GM21529 (cell line): Measurements from ENCODE around the gene MEDAG.
"Not testable (repeated sequence)": the region's sequence is repeated elsewhere in the genome, so short reads cannot be mapped to it uniquely, and the experiment has no call there.

Source experiments
- ATAC-seq: cut with Tn5 transposase; IDR thresholded peaks from one replicate; pipeline ENCODE4 v1.9.1; 2021; ENCODE audit not compliant: unreplicated experiment

The MEDAG gene

DNA sequence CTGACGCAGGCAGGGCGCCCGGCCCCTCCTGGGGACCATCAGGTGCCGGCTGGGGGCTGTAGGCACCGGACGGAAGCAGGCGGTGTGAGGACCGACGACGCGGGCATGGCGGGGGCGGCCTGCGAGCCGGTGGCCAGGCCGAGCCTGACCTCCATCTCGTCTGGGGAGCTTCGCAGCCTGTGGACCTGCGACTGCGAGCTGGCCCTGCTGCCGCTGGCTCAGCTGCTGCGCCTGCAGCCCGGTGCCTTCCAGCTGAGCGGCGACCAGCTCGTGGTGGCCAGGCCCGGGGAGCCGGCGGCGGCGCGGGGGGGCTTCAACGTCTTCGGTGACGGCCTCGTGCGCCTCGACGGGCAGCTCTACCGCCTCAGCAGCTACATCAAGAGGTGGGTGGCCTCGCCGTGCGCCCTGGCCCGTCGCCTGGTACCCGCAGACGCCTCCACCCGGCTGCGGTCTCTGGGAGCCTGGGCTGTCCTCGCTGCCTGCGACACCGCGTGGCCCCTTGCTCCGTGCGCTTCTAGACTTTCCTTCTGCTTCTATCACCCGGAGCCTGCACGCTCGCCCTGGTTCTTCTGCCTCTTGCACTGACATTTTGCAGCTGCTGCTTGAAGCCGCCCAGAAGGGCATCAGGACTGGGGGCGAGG, 460 bp downstream of the MEDAG start:
- ATAC-seq, result no peak

DNA sequence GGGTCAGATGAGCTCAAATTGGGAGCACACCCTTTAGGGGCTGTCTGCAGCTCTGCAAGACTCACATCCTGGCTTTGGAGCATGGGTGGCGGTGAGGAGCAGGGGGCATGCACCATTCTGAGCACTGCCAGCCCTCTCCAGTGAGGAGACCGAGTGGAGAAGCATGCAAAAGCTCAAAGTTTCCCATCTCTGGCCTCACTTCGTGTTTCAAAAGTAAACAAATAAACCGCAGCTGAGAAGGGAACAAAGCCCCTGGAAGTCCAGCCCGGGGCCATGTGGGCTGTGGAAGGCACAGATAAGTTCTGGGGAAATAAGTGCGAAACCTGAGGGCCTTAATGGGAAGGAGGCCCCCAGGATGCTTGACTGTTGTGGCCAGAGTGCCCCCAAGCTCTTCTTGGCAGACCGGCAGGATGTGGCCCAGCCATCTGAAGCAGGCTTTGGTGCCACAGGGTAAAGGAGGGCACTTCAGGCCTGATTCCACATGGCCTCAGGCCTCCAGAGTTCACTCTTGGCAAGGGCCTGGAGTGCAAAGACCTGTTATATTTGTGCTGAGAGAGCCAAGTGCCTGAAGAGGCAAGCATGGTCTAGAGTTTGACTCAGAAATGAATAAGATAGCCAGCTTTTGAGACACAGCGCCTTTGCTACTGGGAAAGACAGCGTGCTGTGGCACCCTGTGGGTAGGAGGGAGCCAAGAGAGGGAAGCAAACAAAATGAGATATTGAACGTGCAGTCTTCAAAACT, 1.2 kb downstream of the MEDAG start:
- ATAC-seq, result no peak

DNA sequence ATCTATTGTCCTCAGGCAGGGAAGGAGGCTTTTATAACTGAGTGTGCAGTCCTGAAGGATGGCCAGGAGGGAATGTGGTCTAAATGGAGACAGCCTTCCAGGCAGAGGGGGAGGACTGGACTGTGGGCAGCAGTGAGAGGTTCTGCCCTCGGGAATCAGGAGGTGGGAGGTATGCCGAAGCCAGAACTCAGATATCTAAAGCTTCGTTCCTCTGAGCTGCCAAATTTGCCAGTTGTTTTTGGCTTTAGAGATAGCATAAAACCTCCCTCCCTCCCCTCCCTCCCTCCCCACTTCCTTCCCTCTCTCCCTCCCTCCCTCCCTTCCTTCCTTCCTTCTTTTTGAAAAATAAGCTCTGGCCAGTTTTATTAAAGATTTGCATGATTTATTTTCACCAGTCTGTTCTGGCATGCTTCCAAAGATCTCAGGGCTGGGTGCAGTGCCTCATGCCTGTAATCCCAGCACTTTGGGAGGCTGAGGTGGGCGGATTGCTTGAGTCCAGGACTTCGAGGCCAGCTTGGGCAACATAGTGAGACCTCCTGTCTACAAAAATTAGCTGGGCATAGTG, 2.4 kb downstream of the MEDAG start:
- ATAC-seq, result no peak

DNA sequence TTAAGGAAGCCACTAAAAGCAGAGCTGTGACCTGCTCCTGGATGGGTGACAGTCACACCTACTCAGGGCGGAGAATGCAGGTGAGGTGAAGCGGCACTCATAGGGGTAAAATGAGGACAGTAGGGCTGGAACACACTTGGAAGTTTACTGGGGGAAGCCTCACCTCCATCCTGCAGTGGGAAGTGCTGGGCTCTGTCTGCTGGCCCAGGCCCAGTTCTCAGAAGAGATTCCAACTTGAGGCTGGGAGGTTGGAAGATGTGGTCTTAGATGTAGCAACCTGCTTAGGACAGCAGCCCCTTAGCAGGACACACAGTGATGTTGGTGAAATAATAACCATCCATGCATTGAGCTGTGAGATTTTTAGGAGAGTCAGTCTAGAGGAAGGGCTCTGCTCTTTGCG, 4.6 kb downstream of the MEDAG start:
- no peak for ATAC-seq

DNA sequence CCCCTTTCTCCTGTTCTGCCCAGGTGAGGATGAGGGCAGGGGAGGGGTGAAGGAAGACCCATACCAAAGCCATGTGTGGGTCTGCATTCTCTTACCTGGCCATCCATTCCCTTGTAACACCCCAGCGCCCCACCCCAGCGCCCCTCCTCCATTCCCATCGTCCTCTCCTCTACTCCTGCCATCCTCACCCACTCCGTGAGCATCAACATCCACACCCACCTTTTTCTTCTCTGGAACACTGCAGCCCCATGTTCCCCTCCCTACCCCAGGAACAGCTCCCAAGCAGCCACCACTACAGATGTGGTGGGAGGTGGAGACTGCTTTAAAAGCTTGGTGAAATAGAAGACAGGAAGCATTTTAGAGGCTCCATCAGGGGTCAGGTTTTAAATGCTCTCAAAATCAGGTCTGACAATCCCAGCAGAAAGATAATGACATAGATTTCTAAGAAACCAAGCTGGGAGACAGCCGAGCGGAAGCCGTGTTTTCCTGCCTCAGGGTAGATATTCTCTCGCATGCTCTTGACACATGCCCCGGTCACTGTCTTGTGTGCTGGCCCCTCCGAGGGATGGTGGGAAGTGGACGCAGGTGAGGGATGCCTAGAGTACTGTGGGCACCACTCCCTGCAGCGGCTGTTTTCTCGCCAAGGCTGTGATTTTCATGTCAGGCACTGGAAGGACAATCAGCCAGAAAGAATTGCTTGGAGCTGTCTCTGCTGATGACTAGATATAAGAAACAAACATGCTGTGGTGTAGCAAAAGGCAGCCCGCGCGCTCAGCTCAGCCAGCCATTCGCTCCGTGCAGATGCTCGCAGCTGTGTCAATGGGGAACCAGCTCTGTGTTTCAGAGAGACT, 9.8 kb downstream of the MEDAG start:
- ATAC-seq, result no peak

DNA sequence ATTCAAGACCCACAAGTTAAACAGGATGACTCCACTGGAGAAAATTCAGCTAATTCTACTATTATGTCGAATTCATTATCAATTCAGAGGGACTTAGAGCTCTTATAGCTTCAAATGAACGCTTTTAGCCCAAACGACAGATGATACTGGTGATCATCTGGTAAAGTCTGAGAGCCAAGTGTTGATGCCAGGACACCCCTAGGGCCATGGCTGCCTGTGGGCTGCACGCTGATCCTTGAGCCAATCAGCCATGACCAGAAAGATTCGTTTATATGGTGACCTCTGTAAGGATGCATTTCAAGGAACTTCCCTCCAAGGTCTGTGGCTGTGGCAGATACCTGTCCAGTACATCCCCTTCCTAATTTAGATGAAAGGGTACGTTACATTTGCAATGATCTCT, 10.9 kb downstream of the MEDAG start:
- ATAC-seq, result no peak

DNA sequence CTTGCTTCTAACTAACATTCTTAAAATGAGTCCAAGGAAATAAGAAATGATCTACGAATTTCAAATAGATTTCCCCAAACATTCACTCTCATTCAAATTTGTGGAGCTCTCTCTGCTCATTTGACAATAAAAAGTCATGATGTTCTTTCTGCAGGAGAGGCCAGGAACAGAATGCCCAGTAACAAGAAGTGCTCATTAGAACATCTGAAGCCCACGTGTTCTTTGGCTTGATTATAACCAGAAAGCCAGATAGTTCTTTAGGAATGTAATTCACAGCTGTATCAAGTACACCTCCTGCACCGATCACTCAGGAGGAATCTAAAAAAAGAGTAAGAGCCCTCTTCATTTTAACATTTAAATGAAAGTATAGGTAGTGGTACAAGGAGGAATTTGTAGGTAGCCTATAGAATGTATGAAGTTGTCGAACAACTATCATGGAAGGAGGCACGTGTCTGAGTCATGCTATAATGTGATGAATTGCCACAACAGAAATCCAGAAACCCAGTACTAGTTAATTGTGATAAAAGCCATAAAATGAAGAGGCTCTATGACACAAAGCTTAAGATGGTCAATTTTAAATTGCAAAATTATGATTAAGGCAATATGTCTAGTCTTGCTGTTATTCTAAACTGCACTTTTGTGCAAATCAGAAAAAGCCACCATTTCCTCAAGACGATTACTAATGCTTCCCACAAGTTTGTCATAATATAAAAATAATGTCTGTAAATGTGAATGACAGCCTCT, 12.8 kb downstream of the MEDAG start:
- ATAC-seq, result no peak

DNA sequence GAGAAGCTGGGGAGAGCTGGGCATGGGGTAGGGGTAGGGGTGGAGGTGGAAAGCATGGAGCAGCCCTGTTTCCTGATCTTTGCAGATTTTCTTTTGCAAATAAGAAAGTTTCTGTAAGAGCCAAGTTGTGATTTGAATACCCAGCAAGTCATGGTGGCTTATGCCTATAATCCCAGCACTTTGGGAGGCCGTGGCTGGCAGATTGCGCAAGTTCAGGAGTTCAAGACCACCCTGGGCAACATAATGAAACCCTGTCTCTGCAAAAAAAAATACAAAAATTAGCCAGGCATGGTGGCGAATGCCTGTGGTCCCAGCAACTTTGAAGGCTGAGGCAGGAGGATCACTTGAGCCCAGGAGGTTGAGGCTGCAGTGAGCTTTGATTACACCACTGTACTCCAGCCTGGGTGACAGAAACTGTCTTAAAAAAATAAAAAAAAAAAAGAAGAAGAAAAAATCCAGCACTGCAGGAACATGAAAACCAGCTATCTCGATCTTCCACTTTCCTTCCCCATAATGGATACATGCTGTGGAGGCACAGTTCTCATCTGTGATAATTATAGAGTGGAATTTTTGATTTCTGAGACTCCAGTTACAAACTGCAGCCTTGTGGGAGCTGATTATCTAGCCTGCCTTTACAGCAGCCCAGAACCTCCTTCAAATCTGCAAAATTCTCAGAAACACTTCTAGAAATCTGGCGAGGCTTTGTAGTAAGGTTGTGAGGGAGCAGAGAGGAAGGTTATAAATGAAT, 14.3 kb downstream of the MEDAG start:
- no peak for ATAC-seq

DNA sequence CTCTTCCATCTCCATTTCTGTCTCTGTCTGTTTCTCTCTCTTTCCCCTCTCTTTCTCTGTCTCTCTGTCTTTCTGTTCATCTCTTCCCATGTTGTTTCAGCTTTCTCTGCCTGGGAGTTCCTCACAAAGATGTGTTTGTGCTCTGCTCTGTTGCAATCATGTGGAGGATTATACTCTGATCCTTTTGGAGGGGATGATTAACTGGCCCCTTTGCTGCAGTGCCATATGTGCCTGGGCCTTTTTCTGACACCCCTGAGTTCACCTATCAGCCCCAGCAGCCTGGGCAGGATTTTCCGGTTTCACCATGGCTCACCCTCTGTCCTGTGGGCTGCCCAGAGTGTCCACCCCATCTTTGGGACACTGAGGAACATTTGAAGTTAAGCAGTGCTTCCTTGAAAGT, 17.3 kb downstream of the MEDAG start:
- no peak for ATAC-seq

DNA sequence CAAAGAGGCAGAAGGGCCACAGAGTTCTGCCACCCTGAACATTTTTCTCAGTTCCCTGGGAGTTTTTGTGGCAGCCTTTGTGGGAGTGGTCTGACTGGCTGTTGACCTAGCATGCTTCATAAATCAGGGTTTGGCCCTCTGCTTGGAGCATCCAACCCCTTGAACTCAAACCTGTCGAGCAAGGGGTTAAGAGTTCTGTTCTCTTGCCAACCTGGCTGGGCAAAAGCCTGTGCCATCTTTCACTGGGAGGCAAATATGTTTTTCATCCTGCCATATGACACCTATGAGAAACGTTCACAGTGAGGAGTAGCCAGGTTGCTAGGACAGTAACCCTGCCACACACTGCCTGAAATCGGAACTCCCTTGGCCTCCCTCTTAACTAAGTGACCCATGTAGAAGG, 18.6 kb downstream of the MEDAG start:
- no peak for ATAC-seq

DNA sequence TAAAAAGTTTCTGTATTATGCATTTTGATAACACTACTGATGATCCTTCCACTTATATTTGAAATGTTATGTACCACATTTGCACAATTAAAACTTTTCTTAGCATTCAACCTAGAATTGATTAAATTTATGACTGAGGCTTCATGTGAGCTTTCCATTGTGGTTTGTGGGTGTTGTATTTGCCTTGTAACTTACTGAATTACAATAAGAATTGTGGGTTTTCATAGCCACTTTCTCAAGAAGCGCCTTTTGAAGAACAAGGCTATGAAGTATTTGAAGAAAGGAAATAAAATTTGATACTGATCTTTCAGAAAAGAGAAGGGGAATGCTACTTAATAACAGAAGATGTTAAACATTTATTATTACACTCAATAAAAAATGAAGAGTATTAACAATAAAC, 19.4 kb downstream of the MEDAG start:
- no peak for ATAC-seq

DNA sequence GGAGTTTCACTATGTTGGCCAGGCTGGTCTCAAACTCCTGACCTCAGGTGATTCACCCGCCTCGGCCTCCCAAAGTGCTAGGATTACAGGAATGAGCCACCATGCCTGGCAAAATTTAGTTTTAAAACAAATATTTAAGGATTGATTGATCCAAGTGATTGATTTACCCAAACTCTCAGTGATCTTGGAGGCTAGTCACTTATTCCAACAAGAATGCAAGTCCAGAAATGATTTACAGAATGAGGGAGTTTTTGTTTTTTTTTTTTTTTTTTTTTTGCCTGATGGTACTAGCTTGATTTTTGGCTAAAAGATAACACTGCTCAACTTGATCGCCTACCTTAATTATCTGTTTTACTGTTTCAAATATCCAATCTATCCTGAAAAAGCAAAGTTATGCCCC, 20.7 kb downstream of the MEDAG start:
- ATAC-seq, result no peak

DNA sequence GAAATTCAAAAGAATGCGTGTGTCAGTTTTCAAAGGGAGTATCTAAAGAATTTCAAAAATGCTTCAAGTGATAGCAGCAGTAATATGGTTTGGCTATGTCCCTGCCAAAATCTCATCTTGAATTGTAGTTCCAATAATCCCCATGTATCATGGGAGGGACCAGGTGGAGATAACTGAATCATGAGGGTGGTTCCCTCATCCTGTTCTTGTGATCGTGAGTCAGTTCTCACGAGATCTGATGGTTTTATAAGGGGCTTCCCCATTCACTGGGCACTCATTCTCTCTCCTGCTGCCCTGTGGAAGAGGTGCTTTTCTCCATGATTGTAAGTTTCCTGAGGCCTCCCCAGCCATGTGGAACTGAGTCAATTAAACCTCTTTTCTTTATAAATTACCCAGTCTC, 21.1 kb downstream of the MEDAG start:
- ATAC-seq, result not testable (repeated sequence)

DNA sequence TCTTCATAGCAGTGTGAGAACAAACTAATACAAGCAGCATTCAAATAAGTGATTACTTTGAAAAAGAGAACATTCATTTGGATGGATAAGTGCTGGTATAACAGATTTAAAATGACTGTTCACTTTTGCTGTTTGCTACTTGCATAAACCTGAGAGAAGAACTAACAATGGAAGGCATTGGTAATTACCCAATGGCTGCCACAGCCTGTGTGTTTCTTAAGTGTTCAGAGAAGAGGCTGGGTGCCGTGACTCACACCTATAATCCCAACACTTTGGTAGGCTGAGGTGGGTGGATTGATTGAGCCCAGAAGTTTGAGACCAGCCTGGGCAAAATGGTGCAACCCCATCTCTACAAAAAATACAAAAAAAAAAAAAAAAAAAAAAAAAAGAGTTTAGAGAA, 21.5 kb downstream of the MEDAG start:
- ATAC-seq, result no peak

DNA sequence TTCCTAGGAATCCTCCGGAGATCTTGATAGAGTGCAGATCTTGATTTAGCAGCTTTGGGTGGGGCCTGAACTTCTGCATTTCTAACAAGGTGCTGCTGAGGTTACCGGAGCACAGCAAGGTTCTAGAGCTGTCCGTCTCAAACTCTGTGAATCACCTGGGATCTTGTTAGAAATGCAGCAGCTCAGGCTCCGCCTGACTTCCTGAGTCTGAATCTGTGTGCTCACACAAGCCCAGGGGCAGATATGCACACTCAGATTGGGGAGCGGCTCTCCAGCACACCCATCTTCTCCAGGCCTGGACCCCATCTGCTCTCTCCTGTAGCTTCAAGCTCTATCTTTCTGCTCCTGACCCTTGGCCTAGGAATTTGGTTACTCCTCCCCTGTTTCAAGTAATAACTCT, 22.9 kb downstream of the MEDAG start:
- ATAC-seq, result no peak

DNA sequence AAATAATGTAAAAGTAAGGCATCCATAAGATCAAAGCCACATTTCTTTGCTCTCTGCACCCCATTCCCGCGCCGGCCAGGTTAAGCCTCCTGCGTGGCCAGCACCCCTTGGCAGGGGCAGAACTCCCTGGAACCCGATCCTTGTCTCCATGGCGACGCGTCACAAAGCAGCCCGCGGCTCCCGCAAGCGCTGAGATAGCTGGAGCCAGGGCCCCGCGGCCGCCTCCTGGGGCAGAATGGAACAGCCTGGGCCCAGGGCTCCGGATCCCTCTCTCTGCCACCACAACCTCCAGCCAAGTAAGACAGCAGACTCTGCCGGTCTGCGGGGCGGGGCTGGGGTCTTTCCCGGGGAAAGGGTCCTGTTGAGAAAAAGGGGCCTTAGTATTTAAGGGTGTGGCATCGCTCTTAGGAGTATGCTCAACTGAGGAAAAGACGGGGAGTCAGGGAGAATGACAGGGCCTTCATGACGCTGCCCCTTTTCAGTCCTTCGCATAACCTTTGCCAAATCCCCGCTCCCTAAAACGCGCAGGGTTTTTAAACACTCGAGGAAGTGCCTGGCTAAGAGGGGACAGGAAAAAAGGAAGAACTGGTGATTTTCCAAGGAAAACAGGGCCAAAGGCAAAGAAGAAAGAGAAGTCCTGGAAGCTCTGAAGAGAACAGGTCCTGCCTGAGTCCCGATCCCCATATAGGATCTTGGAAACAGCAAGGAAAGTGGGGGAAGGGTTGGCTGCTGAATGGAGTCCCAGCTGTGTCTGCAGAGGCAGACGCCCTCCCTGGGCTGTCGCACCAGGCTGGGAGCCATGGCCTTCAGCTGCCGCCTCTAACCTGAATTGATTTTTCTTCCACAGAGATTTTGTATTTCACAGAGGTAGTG, 26.6 kb downstream of the MEDAG start, which contains the start of gene TEX26:
Gene TEX26, plus strand, starts transcription at position 176 of the 873 bp plus-strand sequence. Its CDS starts 60 bp downstream, at position 236.
- ATAC-seq, result no peak

DNA sequence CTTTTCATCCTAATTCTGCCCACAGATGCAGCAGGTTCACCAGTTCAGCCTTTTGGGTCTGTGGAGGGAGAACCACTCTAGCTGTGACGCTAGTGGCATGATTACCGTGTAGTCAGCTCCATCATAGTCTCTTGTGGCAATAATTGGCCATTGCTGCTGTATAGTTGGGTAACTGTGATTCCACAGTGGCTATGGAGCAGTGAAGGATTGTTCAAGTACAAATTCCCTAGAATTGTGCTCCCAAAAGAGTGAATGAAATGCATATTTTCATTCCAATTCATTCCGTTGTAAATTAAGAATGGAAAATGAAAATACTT, 27.2 kb downstream of the MEDAG start:
- no peak for ATAC-seq

DNA sequence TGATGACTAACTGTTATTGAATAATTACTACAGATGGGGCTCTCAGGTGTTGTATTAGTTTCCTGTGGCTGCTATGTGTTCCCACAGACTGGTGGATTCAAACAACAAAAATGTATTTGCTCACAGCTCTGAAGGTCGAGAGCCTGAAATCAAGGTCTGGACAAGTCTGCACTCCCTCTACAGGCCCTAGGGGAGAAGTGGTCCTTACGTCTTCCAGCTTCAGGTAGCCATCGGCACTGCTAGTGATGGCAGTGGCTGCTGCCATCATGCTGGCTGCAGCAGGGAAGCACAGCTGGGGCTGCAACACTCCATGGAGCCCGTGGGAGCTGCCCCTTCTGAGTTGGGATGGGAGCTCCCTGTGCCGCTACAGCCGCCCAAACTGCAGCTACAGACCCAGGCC, 28.3 kb downstream of the MEDAG start:
- ATAC-seq, result no peak

DNA sequence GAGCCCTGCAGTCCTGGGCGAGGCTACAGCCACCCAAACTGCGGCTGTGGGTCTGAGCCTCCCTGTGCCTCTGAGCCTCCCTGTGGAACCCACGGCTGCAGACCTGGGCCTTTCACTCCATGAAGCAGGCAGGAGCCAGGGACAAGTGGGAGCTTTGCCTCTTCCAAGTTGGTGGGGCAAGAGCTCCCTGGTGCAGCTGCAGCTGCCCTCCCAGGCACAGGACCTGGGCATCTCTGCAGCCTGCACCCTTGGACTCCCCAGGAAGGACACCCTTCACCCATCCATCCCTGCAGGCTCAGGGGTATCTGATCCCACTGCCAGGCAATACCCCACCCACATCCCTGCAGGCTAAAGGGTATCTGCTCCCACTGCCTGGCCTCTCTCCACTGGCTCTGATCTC, 28.7 kb downstream of the MEDAG start:
- ATAC-seq, result no peak
